ENCODE data around the gene ZMYND10.

- peak; percentile 98 for TF ChIP-seq BHLHE40 (IDR thresholded peaks at IDR 0.05; ENCODE audit: low read length)
- no peak for TF ChIP-seq CEBPB (tag; IDR thresholded peaks at IDR 0.05)
- TF ChIP-seq NCOA6 (IDR thresholded peaks at IDR 0.05) = no peak
- TF ChIP-seq BACH1 (tag; IDR thresholded peaks at IDR 0.05) = no peak
- TF ChIP-seq NBN (IDR thresholded peaks at IDR 0.05; ENCODE audit: low read depth) = no peak
These were observed 8.2 kb downstream of the ZMYND10 start for GRCh38 chr3:50337175-50337861.

All from K562 (cell line).